B cell (primary cell): ENCODE results near the gene LRRC26. TPM values are rescaled to one million over a fixed set of nuclear protein-coding genes. Genes with fewer than 3 reads are reported as not detected.
A peak's percentile ranks its signal among the peaks of the same experiment; 100 is the strongest.

Experiments
- ATAC-seq: fragments of 200-7000 bp; cut with Tn5 transposase; one replicate; pipeline ENCODE4 v1.10.0; 2021; ENCODE audit warnings: low read depth, mild to moderate bottlenecking, moderate number of reproducible peaks, moderate library complexity
- CTCF ChIA-PET: fragments of 350-600 bp; sonication (Branson Sonifier 250); formaldehyde crosslinking; loops from one replicate; lab custom pipeline; 2021; ENCODE audit warnings: antibody characterized with exemption, inconsistent platforms; lab: Charles Lee
- POLR2A ChIA-PET: fragments of 350-600 bp; sonication (Branson Sonifier 250); formaldehyde crosslinking; loops from one replicate; lab custom pipeline; 2021; ENCODE audit warnings: antibody characterized with exemption; lab: Charles Lee
- DNase-seq: peaks from one replicate; pipeline ENCODE4 v3.0.0; 2013
- H2AFZ ChIP-seq: 2 replicates; pipeline ENCODE4 v1.6.1; 2012; ENCODE audit warnings: mild to moderate bottlenecking, low read depth, low read length; ENCODE audit not compliant: insufficient read depth, poor library complexity, severe bottlenecking
- H3K27ac ChIP-seq, 2 donors: 1 replicate in 1 of 2; 2 replicates in 1 of 2; pipeline ENCODE4 v1.5.1; 2012 to 2013; ENCODE audit warnings: low read length in 2 of 2, mild to moderate bottlenecking in 2 of 2, moderate library complexity in 1 of 2
- H3K27me3 ChIP-seq, 4 experiments: fragments of 200-600 bp in 1 of 4; sonication (generic) in 1 of 4; replicated peaks in 1 of 4; 1 replicate in 2 of 4; 2 replicates in 2 of 4; pipeline versions ENCODE4 v1.6.1 to v1.7.0; 2013 to 2016; ENCODE audit warnings: low read length in 3 of 4, mild to moderate bottlenecking in 2 of 4, mixed read lengths in 1 of 4, moderate library complexity in 1 of 4; ENCODE audit not compliant: insufficient read depth in 4 of 4, control insufficient read depth in 3 of 4; ENCODE audit errors: control extremely low read depth in 1 of 4
- H3K36me3 ChIP-seq, 2 experiments: replicated peaks in 1 of 2; 1 replicate in 1 of 2; 2 replicates in 1 of 2; pipeline versions ENCODE4 v1.6.1 to v1.7.1; 2013; ENCODE audit warnings: low read length in 1 of 2; ENCODE audit not compliant: insufficient read depth in 2 of 2, control insufficient read depth in 1 of 2; ENCODE audit errors: control extremely low read depth in 1 of 2, extremely low read depth in 1 of 2
- H3K4me1 ChIP-seq, 2 donors: fragments of 200-600 bp in 1 of 2; sonication (generic) in 1 of 2; 1 replicate in 1 of 2; 2 replicates in 1 of 2; pipeline versions ENCODE4 v1.5.1 to v1.6.1; 2013 to 2017; ENCODE audit warnings: low read length in 2 of 2; ENCODE audit not compliant: control insufficient read depth in 2 of 2, insufficient read depth in 2 of 2
- H3K4me2 ChIP-seq: replicated peaks from 2 replicates; pipeline ENCODE3; 2012; ENCODE audit warnings: mild to moderate bottlenecking, low read depth, low read length; ENCODE audit not compliant: poor library complexity, severe bottlenecking
- H3K4me3 ChIP-seq, 5 experiments: fragments of 200-600 bp in 1 of 5; sonication (generic) in 1 of 5; 1 replicate in 3 of 5; 2 replicates in 2 of 5; pipeline versions ENCODE4 v1.5.1 to v1.7.0; 2011 to 2016; ENCODE audit warnings: low read length in 4 of 5, mild to moderate bottlenecking in 4 of 5, low read depth in 2 of 5, control low read depth in 1 of 5, moderate library complexity in 1 of 5; ENCODE audit not compliant: insufficient read depth in 1 of 5; ENCODE audit errors: control extremely low read depth in 1 of 5, extremely low read depth in 1 of 5
- H3K79me2 ChIP-seq: fragments of 200-600 bp; sonication (generic); one replicate; pipeline ENCODE4 v1.6.0; 2016; ENCODE audit warnings: low read length; ENCODE audit not compliant: control insufficient read depth, insufficient read depth
- H3K9ac ChIP-seq: fragments of 200-600 bp; sonication (generic); 2 replicates; pipeline ENCODE4 v1.6.1; 2017; ENCODE audit warnings: mild to moderate bottlenecking, low read length, moderate library complexity
- H3K9me3 ChIP-seq, 3 donors: one replicate each; pipeline versions ENCODE4 v1.6.1 to v1.7.1; 2013; ENCODE audit warnings: low read length in 2 of 3; ENCODE audit not compliant: control insufficient read depth in 2 of 3, insufficient read depth in 1 of 3; ENCODE audit errors: control extremely low read depth in 1 of 3
- H4K20me1 ChIP-seq: 2 replicates; pipeline ENCODE4 v1.6.0; 2012; ENCODE audit warnings: mild to moderate bottlenecking, low read length; ENCODE audit not compliant: insufficient read depth, control insufficient read depth, poor library complexity, severe bottlenecking
- H3K27ac Mint-ChIP-seq: one replicate; pipeline ENCODE4 v1.8.0; 2021; ENCODE audit warnings: mixed read lengths
- H3K27me3 Mint-ChIP-seq: one replicate; pipeline ENCODE4 v1.8.0; 2021; ENCODE audit warnings: mixed read lengths
- H3K4me1 Mint-ChIP-seq: one replicate; pipeline ENCODE4 v1.8.0; 2021; ENCODE audit warnings: mixed read lengths
- H3K4me3 Mint-ChIP-seq: one replicate; pipeline ENCODE4 v1.8.0; 2021; ENCODE audit warnings: mixed read lengths
- H3K9me3 Mint-ChIP-seq: one replicate; pipeline ENCODE4 v1.8.0; 2022; ENCODE audit warnings: mixed read lengths; ENCODE audit not compliant: insufficient read depth
- CTCF ChIP-seq: fragments of 200-600 bp; IDR thresholded peaks from one replicate; pipeline ENCODE4 v1.8.0; 2022; ENCODE audit warnings: antibody characterized with exemption, mild to moderate bottlenecking
- EZH2 ChIP-seq: IDR thresholded peaks from 2 replicates; pipeline ENCODE4 v1.6.1; 2012; ENCODE audit warnings: borderline replicate concordance, low read depth, mild to moderate bottlenecking, moderate library complexity, low read length; ENCODE audit not compliant: insufficient read depth, poor library complexity, severe bottlenecking
- WGBS: methylation state at CpG from one replicate; pipeline ENCODE4 v1.1.5; 2013; ENCODE audit warnings: missing lambda C conversion rate; ENCODE audit not compliant: insufficient coverage; 5-methylcytosine and 5-hydroxymethylcytosine counted together
- intact Hi-C: fragments of 100-400 bp; cut with micrococcal nuclease; formaldehyde crosslinking; loops from one replicate; pipeline ENCODE4 v1.10.0; 2022
- polyA plus RNA-seq: library from polyadenylated mRNA; depleted of rRNA; stranded (reverse); fragments of >200 nt; gene quantifications from 2 replicates; pipeline ENCODE4 v1.2.3, GENCODE V29; 2012
- total RNA-seq, 2 donors: library from RNA; stranded (reverse); fragments of 120-200 nt in 1 of 2; gene quantifications; 1 replicate in 1 of 2; 2 replicates in 1 of 2; pipeline versions ENCODE4 v1.2.3 to v1.2.4, GENCODE V29; 2013 to 2022

Gene LRRC26
- total and polyA plus RNA-seq, 2 donors (not counting 1 experiment from before 2014, with no cell fraction given): not detected

GRCh38 chr9:137204731-137205125 lies 34.9 kb upstream of the LRRC26 start:
- POLR2A ChIA-PET: interaction anchor here (0.5 to 2.1 kb wide), 3 partner anchors 16 to 35 kb away, joined by 3 to 10 read pairs (median 4); partner anchors contain the start of genes ANAPC2, RNF208 and SSNA1
- Histone ChIP-seq H3K4me3 (peak overlapping the region; percentile 55 to 96 (median 86)), H4K20me1 (peaks cover 43% of the 10 kb centered on the region), H3K27ac (peak overlapping the region; percentile 73 to 89), H3K27me3 (no peaks in the 10 kb centered on the region), H3K9me3 (no peaks in the 10 kb centered on the region), H3K79me2 (peaks cover 62% of the 10 kb centered on the region), H3K4me1 (peaks cover 38 to 51% of the 10 kb centered on the region in 2 donors), H3K36me3 (peaks cover 0 to 5% of the 10 kb centered on the region in 2 experiments), H3K9ac (peak overlapping the region; percentile 84), H2AFZ (peak overlapping the region; percentile 88), H3K4me2 (peak overlapping the region; percentile 85)
- no peak for TF ChIP-seq EZH2
- TF ChIP-seq CTCF: no peak
- Mint-ChIP-seq H3K9me3 (no peaks in the 10 kb centered on the region), H3K27ac (peak overlapping the region; percentile 90), H3K4me3 (peak overlapping the region; percentile 93), H3K27me3 (no peaks in the 10 kb centered on the region), H3K4me1 (peaks cover 46% of the 10 kb centered on the region)
- WGBS: 21% methylated on average over 21 of the region's 21 CpGs
- ATAC-seq: no peak
- CTCF ChIA-PET: interaction anchor here (0.6 to 1.6 kb wide), 3 partner anchors 14 to 23 kb away, joined by 3 to 7 read pairs (median 4); partner anchors contain the start of gene RNF224
- DNase-seq: no peak
- intact Hi-C loops: loop anchor here (1.0 to 10.0 kb wide), 4 partner anchors 16 to 320 kb away; partner anchors contain the start of genes ANAPC2, SSNA1 and TRAF2

- H3K36me3 ChIP-seq: peaks cover 0 to 5% of the 10 kb centered on the region in 2 experiments
- ChIA-PET CTCF (interaction anchor here (0.7 to 3.3 kb wide), 4 partner anchors 14 to 34 kb away, joined by 3 to 13 read pairs (median 8); partner anchors contain the start of genes ANAPC2 and SSNA1), POLR2A (interaction anchor here (0.7 kb wide), 3 partner anchors 275 to 327 kb away, joined by 3 to 6 read pairs (median 3); no protein-coding TSS in a partner anchor)
- H3K27ac ChIP-seq: no peak overlapping the region
- peaks cover 79% of the 10 kb centered on the region for H3K79me2 ChIP-seq
- no peak overlapping the region for H3K4me3 Mint-ChIP-seq
- peaks cover 0 to 6% (median 0%) of the 10 kb centered on the region in 4 experiments for H3K27me3 ChIP-seq
- no peak overlapping the region for H3K4me2 ChIP-seq
- no peaks in the 10 kb centered on the region for H3K9me3 ChIP-seq
- no peaks in the 10 kb centered on the region for H3K9me3 Mint-ChIP-seq
- DNase-seq (no peak), ATAC-seq (no peak)
- intact Hi-C loops: loop anchor here (10.0 kb wide), 1 partner anchor 318 kb away; the partner anchor contains the start of gene TRAF2
- H3K27me3 Mint-ChIP-seq: no peaks in the 10 kb centered on the region
- H3K9ac ChIP-seq: no peak overlapping the region
- H3K4me1 ChIP-seq: peaks cover 45 to 58% of the 10 kb centered on the region in 2 donors
- H3K4me3 ChIP-seq: no peak overlapping the region
- H3K27ac Mint-ChIP-seq: no peak overlapping the region
- peaks cover 48% of the 10 kb centered on the region for H3K4me1 Mint-ChIP-seq
- peaks cover 56% of the 10 kb centered on the region for H4K20me1 ChIP-seq
- H2AFZ ChIP-seq: no peak overlapping the region
- WGBS: 88% methylated on average over 8 of the region's 8 CpGs
- TF ChIP-seq EZH2 (no peak), CTCF (no peak)
These were observed 33.1 kb upstream of the LRRC26 start for GRCh38 chr9:137202966-137203365.
